MM.1S (cell line): ENCODE data around the gene SSBP2.

Source experiments
- EZH2 ChIP-seq: fragments of 300-600 bp; sonication (generic); optimal IDR thresholded peaks from 2 replicates; pipeline ENCODE3; 2017; ENCODE audit warnings: low read depth, mild to moderate bottlenecking, antibody characterized with exemption, low read length, mixed read lengths
- TF ChIP-seq, protein P1 (sequence below): fragments of 300-600 bp; sonication (generic); IDR thresholded peaks from 2 replicates; pipeline ENCODE4 v1.5.1; 2016; ENCODE audit warnings: antibody characterized with exemption, low read length, mixed read lengths

DNA sequence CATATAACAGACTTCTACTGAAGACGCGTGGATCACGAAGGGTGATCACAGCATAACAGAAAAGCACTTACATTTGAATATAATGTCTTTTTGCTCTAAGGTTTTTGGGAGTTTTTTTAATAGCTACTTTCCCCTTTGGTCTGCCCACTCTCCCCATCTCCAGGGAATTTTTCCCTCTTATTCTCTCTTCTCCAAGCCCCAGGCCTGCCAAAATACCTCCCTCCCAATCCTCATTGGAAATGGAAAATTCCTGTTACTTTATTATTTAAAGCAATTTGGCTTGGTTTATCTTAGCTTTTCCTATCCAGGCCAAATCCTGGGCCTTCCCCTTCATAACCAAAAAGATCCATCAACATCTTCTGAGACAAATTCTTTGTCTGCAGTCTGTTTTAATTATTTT is 22.3 kb upstream of the SSBP2 start:
- TF ChIP-seq, protein P1, sequence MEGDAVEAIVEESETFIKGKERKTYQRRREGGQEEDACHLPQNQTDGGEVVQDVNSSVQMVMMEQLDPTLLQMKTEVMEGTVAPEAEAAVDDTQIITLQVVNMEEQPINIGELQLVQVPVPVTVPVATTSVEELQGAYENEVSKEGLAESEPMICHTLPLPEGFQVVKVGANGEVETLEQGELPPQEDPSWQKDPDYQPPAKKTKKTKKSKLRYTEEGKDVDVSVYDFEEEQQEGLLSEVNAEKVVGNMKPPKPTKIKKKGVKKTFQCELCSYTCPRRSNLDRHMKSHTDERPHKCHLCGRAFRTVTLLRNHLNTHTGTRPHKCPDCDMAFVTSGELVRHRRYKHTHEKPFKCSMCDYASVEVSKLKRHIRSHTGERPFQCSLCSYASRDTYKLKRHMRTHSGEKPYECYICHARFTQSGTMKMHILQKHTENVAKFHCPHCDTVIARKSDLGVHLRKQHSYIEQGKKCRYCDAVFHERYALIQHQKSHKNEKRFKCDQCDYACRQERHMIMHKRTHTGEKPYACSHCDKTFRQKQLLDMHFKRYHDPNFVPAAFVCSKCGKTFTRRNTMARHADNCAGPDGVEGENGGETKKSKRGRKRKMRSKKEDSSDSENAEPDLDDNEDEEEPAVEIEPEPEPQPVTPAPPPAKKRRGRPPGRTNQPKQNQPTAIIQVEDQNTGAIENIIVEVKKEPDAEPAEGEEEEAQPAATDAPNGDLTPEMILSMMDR: no peak
- TF ChIP-seq EZH2: no peak
